Head of caudate nucleus (tissue), 42 donors: Measurements from ENCODE around the gene SGMS1.

ENCODE experiments used
- DNase-seq, 42 donors: peaks; one replicate each; pipeline versions ENCODE4 v3.0.0 to v3.0.0-alpha.2; 2020 to 2021; ENCODE audit warnings: mixed read lengths in 7 of 42
- intact Hi-C: fragments of 100-400 bp; cut with DNase I; formaldehyde crosslinking; loops from one replicate; pipeline ENCODE4 v1.15.0; 2022

The SGMS1 gene

GRCh38 chr10:50318129-50318528, 305.6 kb downstream of the SGMS1 start:
- DNase-seq = no peak
- intact Hi-C loops = no loop called here

GRCh38 chr10:50316695-50317648, 306.8 kb downstream of the SGMS1 start:
- intact Hi-C loops = no loop called here
- no peak for DNase-seq

DNA sequence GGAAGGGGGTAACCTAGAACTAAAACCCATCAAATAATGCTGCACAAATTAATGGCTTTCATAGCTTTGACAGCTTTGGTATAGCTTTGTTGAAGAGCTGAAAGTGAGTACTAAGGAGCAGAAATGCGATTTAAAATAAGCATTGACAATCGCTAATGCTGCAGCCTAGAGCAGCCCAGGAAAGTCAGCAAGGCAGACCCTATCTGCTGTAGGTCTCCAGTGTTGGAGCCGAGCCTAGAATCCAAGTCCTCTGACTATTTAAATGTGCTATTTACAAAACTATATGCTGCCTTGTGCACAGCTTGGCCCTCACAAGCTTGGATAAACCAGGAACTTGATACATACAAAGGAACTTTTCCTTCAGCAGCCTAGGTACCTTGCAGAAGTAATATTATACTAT, 307.6 kb downstream of the SGMS1 start:
- intact Hi-C loops = no loop called here

DNA sequence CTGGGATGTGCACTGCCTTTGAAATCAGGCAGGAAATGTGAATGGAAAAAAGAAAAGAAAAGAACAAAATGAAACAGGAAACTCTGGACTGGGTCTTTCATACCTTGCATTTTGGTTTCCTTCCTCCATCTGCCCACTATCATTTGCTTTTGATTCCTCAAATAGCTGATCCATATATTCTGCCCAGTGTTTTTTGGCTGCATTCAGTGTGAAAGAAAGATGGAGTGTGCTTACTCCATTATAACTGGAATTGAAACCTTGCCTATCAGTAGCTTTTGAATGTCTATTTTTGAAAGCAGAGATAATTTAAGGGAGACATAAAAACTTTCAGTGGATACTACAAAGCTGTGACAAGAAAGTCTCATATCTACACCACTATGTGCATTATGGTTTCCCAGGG, 308.3 kb downstream of the SGMS1 start:
- intact Hi-C loops = no loop called here
- no peak for DNase-seq

More for the DNA sequence above, 307.6 kb downstream of the SGMS1 start:
- DNase-seq = no peak

DNA sequence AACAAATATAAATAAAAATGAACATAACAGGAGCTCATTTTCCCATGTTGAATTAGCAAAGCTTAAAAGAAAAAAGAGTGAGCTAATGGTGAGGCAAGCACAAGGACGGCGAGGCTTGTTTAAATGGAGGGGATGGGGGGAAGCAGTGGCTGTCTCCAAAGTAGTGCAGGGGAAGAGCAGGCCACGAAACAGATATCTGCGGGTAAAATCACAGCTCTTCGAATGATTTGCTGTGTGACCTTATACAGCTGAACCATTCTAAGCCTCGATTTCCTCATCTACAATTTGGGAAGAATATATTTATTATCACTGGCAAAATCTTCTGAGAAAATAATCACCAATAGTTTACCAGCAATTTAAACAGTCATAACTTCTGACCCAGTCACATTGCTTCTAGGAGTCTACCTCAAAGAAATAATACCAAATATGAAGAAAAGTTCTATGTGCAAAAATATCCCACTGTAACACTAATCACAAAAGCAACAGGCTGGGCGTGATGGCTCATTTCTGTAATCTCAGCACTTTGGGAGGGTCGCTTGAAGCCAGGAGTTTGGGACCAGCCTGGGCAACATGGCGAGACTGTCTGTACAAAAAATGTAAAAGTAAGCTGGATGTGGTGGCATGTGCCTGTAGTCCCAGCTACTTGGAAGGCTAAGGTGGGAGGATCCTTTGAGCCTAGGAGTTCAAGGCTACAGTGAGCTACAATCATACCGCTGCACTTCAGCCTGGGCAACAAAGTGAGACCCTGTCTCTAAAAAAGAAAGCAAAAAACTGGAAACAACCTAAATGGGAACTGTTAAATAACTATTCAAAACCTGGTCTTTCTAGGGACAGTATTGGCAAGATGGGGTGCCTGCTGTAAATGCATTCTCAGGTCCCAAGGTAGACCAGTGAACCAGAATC, 309.3 kb downstream of the SGMS1 start:
- DNase-seq = no peak
- intact Hi-C loops = no loop called here

DNA sequence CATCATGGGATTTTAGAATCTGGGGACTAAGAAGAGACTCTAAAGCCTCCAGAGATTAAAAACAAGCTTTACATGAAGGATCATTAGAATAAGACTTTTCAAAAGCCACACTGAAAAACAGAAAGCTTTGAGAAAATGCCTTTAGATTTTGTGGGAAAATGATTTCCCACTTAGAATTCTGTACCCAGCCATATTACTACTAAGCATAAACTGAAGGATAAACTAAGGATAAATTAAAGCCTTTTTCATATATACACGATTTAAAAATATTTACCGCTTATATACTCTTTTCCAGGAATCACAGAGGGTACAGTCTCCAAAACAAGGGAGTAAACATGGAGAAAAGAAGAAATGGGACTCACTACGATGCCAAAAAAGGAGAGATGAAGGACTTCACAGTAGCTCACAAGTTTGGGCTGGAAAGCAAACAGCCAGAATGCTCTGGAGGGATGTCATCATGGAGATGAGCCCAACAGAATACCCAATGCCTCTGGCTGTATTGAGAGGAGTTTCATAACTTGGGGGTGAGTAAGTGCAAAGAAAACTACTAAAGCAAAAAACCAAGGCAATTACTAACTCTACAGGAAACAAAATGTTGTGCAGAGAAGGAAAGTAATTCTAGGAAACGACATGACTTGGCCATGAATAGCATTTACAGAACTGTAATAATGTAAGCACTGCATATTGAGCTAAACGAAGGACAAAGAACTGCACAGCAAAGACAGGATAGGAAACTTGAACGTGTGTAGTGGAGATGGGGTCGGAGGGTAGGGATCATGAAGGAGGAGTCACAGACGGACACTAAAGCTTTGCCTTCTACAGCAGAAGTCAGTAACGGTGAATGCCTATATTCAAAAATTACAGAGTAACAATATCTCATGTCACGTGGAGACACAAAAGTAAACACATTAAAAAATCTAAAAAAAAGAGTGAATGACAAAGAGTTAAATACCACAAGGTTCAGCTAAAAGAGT, 311.0 kb downstream of the SGMS1 start:
- intact Hi-C loops = no loop called here
- no peak for DNase-seq

GRCh38 chr10:50310560-50311174, 313.1 kb downstream of the SGMS1 start:
- no peak for DNase-seq
- intact Hi-C loops = no loop called here

DNA sequence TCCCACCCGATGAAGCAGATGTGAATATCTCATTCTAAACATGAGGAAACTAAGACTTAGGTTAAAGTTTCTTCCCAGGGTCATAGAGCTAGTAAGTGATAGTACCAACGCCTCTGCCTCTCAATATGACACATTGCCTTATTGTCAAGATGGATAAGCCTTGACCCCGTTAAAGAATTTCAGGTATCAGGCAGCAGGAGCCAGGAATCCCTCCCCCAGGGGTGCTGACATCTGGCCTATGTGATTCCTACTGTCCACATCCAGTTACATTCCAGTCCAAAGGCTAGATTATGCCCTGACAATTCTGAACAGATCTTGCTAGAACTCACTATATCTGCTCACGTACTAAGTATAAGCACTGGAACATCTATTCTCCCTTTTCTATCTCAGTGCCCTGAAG, 314.4 kb downstream of the SGMS1 start:
- DNase-seq = no peak
- intact Hi-C loops = no loop called here

- no peak for DNase-seq
- intact Hi-C loops = no loop called here
These were observed 319.1 kb downstream of the SGMS1 start for GRCh38 chr10:50304660-50305059.

DNA sequence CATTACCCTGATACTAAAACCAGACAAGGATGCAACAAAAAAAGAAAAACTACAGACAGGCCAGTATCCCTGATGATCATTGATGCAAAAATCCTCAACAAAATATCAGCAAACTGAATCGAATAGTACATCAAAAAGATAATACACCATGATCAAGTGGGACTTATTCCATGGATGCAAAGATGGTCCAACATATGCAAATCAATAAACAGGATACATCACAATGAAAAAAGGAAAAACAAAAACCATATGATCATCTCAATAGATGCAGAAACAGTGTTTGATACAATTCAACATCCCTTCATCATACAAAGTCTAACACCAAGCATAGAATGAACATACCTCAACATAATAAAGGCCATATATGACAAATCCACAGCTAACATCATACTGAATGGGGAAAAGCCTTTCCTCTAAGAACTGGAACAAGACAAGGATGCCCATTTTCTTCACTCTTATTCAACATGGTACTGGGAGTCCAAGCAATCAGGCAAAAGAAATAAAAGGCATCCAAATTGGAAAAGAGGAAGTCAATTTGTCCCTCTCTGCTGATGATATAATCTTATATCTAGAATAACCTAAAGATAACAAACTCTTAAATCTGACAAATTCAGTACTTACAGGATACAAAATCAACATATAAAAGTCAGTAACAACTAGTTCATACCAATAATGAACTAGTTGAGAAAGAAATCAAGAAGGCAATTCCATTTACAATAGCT, 323.6 kb downstream of the SGMS1 start:
- DNase-seq = no peak
- intact Hi-C loops = no loop called here

DNA sequence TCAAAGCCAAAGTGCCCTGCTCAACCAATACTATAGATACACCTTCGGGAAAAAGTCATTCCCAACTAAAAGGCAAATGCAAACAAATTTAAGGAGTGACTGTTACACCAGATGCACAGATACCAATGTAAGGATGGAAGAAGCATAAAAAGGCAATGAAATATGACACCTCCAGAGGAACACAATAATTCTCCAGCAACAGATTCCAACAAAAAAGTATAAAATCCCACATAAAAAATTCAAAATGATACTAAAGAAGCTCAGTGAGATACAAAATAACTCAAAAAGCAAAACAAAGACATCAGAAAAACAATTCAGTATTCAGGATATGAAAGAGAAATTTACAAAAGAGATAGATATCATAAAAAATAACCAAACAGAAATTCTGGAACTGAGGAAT, 328.4 kb downstream of the SGMS1 start:
- no peak for DNase-seq
- intact Hi-C loops = no loop called here

GRCh38 chr10:50294582-50294981, 329.2 kb downstream of the SGMS1 start:
- intact Hi-C loops = no loop called here

DNA sequence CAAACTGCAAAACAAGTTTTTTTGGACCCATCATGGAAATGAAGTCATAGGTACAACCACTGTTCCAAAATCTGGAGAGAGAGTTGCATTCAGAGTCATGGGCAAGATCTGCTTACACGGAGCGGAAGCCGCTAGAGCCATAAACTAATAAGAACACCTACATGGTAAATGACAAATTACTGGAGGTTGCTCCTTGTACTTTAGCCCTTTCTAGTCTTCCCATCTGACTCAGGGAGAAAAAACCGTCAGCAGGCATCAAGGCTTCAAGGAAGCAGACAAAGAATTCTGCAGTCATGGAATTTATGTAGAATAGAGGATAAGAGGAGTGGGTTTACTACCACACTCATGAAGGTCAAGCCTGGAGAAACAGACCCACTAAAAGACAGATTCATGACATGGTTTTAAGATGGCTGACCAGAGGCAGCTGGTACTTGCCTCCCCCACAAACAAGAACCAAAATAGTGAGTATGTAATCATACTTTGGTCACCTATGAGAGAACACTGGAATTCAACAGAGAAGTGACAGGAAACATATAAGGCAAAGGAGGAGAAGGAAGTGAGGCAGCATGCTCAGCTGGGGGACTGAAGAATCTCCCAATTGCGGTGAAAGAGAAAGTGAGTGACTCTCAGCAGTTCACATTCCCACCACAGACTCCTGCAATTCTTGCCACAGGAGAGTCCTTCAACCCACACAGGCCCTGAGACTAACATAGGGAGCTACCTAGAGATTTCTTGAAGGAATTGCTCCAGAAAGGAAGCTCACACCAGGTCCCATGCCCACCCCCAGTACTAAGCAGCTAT, 330.0 kb downstream of the SGMS1 start:
- intact Hi-C loops = no loop called here
- DNase-seq = no peak

More at GRCh38 chr10:50294582-50294981, 329.2 kb downstream of the SGMS1 start:
- DNase-seq = no peak

- intact Hi-C loops = no loop called here
- DNase-seq = peak in 4 of 42 donors; percentile 12 to 44 (median 20)
These were observed 332.4 kb downstream of the SGMS1 start for GRCh38 chr10:50291261-50291850.

GRCh38 chr10:50289196-50289595, 334.6 kb downstream of the SGMS1 start:
- intact Hi-C loops = no loop called here
- no peak for DNase-seq

GRCh38 chr10:50286996-50287803, 336.6 kb downstream of the SGMS1 start:
- DNase-seq = peak in 1 of 42 donors; percentile 7
- intact Hi-C loops = no loop called here
